Measurements from ENCODE around the gene ERC1. TPM values are rescaled to one million over a fixed set of nuclear protein-coding genes. Genes with fewer than 3 reads are reported as not detected.

The ERC1 gene
- total RNA-seq, 1 experiment from 2014 or later: 40.4 TPM

DNA sequence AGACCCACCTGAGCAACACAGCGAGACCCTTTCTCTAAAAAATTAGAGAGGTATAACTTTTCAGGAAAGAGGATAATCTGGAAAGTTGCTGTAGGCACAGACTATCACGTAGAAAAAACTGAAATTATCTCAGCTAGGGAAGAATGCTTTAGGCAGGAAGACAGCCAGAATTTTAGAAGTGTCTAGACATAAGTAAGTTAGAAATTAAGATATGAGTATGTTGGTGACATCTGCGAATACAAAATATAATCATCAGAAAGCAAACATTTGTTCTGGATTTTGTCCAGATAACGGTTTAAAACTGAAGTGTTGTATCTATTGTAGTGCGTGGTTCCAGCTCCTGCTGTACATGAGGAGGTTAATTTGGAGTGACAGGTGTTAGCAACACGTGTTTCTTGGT, 480.2 kb downstream of the ERC1 start:
- intact Hi-C loops (cut with micrococcal nuclease; ENCODE audit: unreplicated experiment): no loop called here
- POLR2A ChIA-PET: no interaction called here
- Histone ChIP-seq H3K27ac (ENCODE audit: low read length) (peak overlapping the region; percentile 57), H3K9me3 (ENCODE audit: control insufficient read depth, insufficient read depth, low read depth, low read length) (no peaks in the 10 kb centered on the region), H3K36me3 (ENCODE audit: control insufficient read depth, insufficient read depth, low read length) (no peaks in the 10 kb centered on the region), H3K4me1 (ENCODE audit: control insufficient read depth, insufficient read depth, low read length) (peaks cover 29% of the 10 kb centered on the region), H3K4me3 (ENCODE audit: low read depth in 2 of 2, low read length in 2 of 2) (no peak overlapping the region), H3K27me3 (ENCODE audit: control insufficient read depth, insufficient read depth, low read length) (no peaks in the 10 kb centered on the region)
- in situ Hi-C loops (cut with HindIII; ENCODE audit: low pct_unique_long_range_greater_than_20kb, low sequenced_read_pairs): no loop called here
- CTCF ChIA-PET: no interaction called here
- DNase-seq (ENCODE audit: low read depth, low spot score) (no peak), ATAC-seq (no peak)
- no TSS peak for BruUV-seq (replicated peaks)
- no peak for TF ChIP-seq POLR2AphosphoS5 (IDR thresholded peaks at IDR 0.05; ENCODE audit: low read depth, low read length)
- TF ChIP-seq TCF7L2 (IDR thresholded peaks at IDR 0.05; ENCODE audit: low read depth, low read length): no peak

DNA sequence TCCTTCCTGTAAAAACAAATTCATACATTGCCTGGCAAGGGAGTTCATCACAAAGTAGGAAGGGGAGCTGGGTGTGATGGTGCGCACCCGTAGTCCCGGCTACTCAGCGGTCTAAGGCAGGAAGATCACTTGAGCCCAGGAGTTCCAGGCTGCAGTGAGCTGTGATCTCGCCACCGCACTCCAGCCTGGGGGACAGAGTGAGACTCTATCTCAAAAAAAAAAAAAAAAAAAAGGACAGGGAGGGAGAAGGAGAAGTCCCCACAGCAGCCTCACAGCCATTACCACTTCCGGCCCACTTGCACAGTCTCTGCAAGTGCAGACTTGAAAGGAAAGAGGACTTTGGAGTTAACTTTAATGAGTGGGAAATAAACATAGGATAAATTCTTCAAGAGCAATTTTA, 482.4 kb downstream of the ERC1 start:
- BruUV-seq (replicated peaks): no TSS peak
- no peak for DNase-seq (ENCODE audit: low read depth, low spot score)
- ChIA-PET CTCF (no interaction called here), POLR2A (interaction anchor here (0.6 kb wide), 1 partner anchor 486 kb away, joined by 7 read pairs; no protein-coding TSS in a partner anchor)
- H3K27me3 ChIP-seq (ENCODE audit: control insufficient read depth, insufficient read depth, low read length): no peaks in the 10 kb centered on the region
- ATAC-seq: no peak
- no peak overlapping the region for H3K4me3 ChIP-seq (ENCODE audit: low read depth in 2 of 2, low read length in 2 of 2)
- intact Hi-C loops (cut with micrococcal nuclease; ENCODE audit: unreplicated experiment) (no loop called here), in situ Hi-C loops (cut with HindIII; ENCODE audit: low pct_unique_long_range_greater_than_20kb, low sequenced_read_pairs) (no loop called here)
- H3K36me3 ChIP-seq (ENCODE audit: control insufficient read depth, insufficient read depth, low read length): no peaks in the 10 kb centered on the region
- TF ChIP-seq, protein P1, sequence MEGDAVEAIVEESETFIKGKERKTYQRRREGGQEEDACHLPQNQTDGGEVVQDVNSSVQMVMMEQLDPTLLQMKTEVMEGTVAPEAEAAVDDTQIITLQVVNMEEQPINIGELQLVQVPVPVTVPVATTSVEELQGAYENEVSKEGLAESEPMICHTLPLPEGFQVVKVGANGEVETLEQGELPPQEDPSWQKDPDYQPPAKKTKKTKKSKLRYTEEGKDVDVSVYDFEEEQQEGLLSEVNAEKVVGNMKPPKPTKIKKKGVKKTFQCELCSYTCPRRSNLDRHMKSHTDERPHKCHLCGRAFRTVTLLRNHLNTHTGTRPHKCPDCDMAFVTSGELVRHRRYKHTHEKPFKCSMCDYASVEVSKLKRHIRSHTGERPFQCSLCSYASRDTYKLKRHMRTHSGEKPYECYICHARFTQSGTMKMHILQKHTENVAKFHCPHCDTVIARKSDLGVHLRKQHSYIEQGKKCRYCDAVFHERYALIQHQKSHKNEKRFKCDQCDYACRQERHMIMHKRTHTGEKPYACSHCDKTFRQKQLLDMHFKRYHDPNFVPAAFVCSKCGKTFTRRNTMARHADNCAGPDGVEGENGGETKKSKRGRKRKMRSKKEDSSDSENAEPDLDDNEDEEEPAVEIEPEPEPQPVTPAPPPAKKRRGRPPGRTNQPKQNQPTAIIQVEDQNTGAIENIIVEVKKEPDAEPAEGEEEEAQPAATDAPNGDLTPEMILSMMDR (IDR thresholded peaks at IDR 0.05): no peak
- TF ChIP-seq POLR2AphosphoS5 (IDR thresholded peaks at IDR 0.05; ENCODE audit: low read depth, low read length) (no peak), TCF7L2 (IDR thresholded peaks at IDR 0.05; ENCODE audit: low read depth, low read length) (no peak), SIN3A (IDR thresholded peaks at IDR 0.05; ENCODE audit: borderline replicate concordance, insufficient read depth, low read depth, low read length) (no peak)
- TF ChIP-seq, protein P2, sequence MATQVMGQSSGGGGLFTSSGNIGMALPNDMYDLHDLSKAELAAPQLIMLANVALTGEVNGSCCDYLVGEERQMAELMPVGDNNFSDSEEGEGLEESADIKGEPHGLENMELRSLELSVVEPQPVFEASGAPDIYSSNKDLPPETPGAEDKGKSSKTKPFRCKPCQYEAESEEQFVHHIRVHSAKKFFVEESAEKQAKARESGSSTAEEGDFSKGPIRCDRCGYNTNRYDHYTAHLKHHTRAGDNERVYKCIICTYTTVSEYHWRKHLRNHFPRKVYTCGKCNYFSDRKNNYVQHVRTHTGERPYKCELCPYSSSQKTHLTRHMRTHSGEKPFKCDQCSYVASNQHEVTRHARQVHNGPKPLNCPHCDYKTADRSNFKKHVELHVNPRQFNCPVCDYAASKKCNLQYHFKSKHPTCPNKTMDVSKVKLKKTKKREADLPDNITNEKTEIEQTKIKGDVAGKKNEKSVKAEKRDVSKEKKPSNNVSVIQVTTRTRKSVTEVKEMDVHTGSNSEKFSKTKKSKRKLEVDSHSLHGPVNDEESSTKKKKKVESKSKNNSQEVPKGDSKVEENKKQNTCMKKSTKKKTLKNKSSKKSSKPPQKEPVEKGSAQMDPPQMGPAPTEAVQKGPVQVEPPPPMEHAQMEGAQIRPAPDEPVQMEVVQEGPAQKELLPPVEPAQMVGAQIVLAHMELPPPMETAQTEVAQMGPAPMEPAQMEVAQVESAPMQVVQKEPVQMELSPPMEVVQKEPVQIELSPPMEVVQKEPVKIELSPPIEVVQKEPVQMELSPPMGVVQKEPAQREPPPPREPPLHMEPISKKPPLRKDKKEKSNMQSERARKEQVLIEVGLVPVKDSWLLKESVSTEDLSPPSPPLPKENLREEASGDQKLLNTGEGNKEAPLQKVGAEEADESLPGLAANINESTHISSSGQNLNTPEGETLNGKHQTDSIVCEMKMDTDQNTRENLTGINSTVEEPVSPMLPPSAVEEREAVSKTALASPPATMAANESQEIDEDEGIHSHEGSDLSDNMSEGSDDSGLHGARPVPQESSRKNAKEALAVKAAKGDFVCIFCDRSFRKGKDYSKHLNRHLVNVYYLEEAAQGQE (IDR thresholded peaks at IDR 0.05; ENCODE audit: insufficient read depth in 1 of 2, low read depth in 2 of 2, low read length in 1 of 2): no peak
- H3K27ac ChIP-seq (ENCODE audit: low read length): peak overlapping the region; percentile 77
- H3K9me3 ChIP-seq (ENCODE audit: control insufficient read depth, insufficient read depth, low read depth, low read length): no peaks in the 10 kb centered on the region
- peaks cover 31% of the 10 kb centered on the region for H3K4me1 ChIP-seq (ENCODE audit: control insufficient read depth, insufficient read depth, low read length)

DNA sequence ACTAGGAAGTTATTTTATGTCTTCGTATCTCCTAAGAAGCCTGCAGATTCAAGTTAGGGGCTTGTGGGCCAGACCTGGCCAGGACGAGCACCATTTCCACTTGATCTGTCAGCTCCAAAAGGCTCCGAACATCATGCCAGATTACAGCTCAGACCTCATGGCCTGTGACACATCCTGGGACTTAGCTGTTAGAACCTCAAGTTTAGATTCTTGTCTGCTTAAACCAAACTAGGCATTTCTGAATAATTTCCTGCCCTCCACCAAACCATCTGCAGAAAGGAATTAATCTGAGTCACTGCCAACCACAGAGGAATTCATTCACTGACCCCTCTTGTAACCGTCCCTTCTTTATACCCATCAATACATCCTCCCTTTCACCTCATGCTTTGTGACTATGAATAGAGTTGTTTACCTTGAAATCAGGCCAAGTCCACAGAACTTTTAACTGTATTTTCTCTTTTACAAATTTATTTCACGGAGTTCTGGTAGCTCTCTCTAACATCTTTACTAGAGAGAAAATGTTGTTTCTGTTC, 483.1 kb downstream of the ERC1 start:
- TF ChIP-seq TCF7L2 (IDR thresholded peaks at IDR 0.05; ENCODE audit: low read depth, low read length): peak; percentile 27; the same call in 1 of the 2 replicates
- TF ChIP-seq POLR2AphosphoS5 (IDR thresholded peaks at IDR 0.05; ENCODE audit: low read depth, low read length): peak; percentile 18; the same call in 1 of the 2 replicates
- TF ChIP-seq, protein P2 (IDR thresholded peaks at IDR 0.05; ENCODE audit: insufficient read depth in 1 of 2, low read depth in 2 of 2, low read length in 1 of 2): no peak
- ATAC-seq (peak; percentile 89), DNase-seq (ENCODE audit: low read depth, low spot score) (peak; percentile 90)
- peak overlapping the region; percentile 77 for H3K27ac ChIP-seq (ENCODE audit: low read length)
- in situ Hi-C loops (cut with HindIII; ENCODE audit: low pct_unique_long_range_greater_than_20kb, low sequenced_read_pairs): no loop called here
- CTCF ChIA-PET: interaction anchor here (0.5 kb wide), 1 partner anchor 19 kb away, joined by 6 read pairs; no protein-coding TSS in a partner anchor
- H3K27me3 ChIP-seq (ENCODE audit: control insufficient read depth, insufficient read depth, low read length): no peaks in the 10 kb centered on the region
- POLR2A ChIA-PET: interaction anchor here (0.6 kb wide), 1 partner anchor 485 kb away, joined by 7 read pairs; no protein-coding TSS in a partner anchor
- H3K4me1 ChIP-seq (ENCODE audit: control insufficient read depth, insufficient read depth, low read length): peaks cover 31% of the 10 kb centered on the region
- intact Hi-C loops (cut with micrococcal nuclease; ENCODE audit: unreplicated experiment): no loop called here
- BruUV-seq (replicated peaks): no TSS peak
- peak overlapping the region in 1 of 2 experiments; percentile 27; a peak in 2 of 4 replicates for H3K4me3 ChIP-seq (ENCODE audit: low read depth in 2 of 2, low read length in 2 of 2)
- no peaks in the 10 kb centered on the region for H3K36me3 ChIP-seq (ENCODE audit: control insufficient read depth, insufficient read depth, low read length)
- H3K9me3 ChIP-seq (ENCODE audit: control insufficient read depth, insufficient read depth, low read depth, low read length): no peaks in the 10 kb centered on the region
